ENCODE measurements around the gene PHOX2B.

The PHOX2B gene

GRCh38 chr4:41748571-41749475 is at the start of gene PHOX2B:
Gene PHOX2B (minus strand): TSS chr4:41748725. CDS start chr4:41748610, 115 bp downstream.
- DNase-seq: no peak

DNA sequence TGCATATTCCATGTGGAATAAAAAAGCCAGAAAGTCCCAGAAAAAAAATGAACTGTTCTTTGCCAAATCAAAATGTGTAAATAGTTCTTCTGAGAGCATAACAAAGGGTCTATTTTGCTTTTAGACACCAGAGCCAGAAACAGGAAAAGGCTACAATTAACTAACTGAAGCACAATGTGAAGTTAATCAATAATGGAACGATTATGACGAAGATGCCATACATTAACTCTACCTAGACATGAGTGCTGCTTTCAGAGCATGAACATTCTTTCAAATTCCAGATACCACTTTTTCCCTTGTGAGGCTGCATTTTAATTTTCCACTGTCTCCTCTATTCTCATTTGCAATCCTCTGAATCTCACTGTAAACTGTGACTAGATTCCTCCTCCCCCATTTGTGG is 48.7 kb upstream of the PHOX2B start:
- no peak for DNase-seq

GRCh38 chr4:41796545-41797210 is 48.2 kb upstream of the PHOX2B start:
- DNase-seq: no peak

GRCh38 chr4:41795796-41796385 is 47.4 kb upstream of the PHOX2B start:
- no peak for DNase-seq

DNA sequence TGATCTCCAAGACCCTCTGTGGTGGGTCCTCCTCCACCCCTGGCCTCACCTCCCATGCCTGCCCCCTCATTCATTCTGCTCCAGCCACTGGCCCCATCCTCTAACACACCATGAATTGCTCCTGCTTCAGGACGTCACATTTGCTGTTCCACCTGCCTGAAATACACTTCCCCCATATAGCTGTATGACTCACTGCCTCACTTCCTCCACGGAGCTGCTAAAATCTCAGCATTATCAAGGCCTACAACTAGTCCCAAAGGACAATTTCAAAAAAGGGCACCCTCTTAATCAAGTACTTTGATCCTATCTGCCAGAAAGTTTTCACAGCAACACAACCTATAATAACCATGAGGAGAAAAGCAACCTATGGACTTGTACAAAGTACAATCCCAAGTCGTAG is 43.6 kb upstream of the PHOX2B start:
- no peak for DNase-seq

DNA sequence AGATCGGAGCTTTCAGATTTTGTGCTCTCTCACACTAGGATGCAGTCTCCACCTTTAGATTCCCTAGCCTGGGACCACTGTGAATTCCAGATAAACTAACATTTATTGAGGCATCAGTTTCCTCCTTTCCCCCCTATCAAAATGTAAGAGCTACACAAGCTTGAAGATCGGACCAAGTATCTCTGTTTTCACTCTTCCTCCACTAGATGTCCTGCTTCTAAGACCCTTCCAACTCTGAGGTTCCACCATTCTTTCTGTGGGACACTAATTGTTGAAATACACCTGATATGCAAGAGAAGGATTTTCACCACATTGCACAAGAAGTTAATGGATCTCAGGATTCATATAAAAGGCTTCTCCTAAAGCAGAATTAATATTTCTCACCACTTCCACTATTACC is 43.0 kb upstream of the PHOX2B start:
- no peak for DNase-seq

DNA sequence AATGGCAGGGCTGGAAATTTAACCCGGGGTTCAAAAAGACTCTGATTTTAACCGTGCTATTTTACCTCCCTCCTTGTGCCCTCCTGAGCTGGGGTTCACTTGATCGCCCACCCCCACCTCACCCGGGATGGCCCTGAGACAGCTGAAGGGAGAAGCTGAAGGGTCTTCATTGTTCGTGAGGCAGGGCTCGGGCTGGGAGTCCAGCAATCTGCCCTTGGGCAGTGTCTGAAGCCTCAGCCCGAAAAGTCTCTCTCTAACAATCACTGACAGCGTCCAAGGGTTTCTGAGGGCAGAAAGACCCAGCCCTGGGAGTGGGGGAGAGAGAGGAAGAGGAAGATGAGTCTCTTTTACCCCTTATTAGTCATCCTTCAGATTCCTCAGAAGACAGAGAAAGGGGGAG is 39.4 kb upstream of the PHOX2B start:
- DNase-seq: no peak

DNA sequence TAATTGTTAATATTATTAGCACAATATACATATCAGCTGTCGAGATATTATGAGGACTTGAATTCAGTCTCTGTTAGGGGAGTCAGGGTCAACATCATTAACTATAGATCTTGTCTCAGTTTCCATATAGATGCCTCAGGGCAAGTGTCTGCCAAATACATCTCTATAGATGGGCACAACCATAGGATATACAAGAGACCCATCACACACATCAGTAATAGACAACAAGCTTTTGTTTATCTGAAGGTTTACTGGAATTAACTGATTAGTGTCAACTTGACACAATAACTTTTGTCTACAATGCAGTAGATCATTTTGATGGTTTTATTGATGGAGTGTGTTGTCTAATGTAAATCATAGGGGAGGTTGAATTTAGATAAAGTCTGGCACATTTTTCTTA is 37.1 kb upstream of the PHOX2B start:
- no peak for DNase-seq

GRCh38 chr4:41784191-41784979 is 35.9 kb upstream of the PHOX2B start:
- DNase-seq: no peak

- no peak for DNase-seq
Measured at GRCh38 chr4:41776466-41776865, 27.9 kb upstream of the PHOX2B start.

- no peak for DNase-seq
Measured at GRCh38 chr4:41763729-41764128, 15.2 kb upstream of the PHOX2B start.

- no peak for DNase-seq
Measured at GRCh38 chr4:41758884-41759283, 10.4 kb upstream of the PHOX2B start.

DNA sequence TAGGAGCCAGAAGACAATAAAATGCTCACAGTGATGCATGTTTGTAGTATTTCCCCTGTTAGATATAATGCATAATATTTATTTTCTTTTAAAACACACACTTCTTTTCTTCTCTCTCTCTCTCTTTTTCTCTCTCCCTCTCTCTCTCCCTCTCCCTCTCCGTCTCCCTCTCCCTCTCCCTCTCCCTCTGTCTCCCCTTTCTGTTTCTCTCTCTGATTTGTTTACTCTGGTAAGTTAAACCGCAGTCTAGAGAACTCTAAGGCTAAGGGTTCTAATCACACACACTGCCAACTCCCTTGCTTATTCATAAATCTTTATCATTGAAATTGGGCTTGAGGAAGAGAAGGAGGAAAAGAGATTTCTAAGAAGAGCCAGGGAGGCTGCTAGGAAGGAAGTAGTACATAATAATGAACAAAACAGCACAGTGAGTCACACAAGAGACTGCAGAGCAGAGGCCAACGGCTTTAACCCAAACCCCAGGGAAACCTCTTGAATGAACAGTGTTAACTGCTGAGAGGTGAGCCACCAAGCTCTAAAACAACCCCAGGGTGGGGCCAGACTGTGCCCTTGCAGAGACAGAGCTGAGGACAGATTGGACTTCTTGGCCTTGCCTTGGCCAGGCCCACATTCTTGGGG is 9.1 kb upstream of the PHOX2B start:
- DNase-seq: no peak

GRCh38 chr4:41753942-41754341 is 5.4 kb upstream of the PHOX2B start:
- no peak for DNase-seq

DNA sequence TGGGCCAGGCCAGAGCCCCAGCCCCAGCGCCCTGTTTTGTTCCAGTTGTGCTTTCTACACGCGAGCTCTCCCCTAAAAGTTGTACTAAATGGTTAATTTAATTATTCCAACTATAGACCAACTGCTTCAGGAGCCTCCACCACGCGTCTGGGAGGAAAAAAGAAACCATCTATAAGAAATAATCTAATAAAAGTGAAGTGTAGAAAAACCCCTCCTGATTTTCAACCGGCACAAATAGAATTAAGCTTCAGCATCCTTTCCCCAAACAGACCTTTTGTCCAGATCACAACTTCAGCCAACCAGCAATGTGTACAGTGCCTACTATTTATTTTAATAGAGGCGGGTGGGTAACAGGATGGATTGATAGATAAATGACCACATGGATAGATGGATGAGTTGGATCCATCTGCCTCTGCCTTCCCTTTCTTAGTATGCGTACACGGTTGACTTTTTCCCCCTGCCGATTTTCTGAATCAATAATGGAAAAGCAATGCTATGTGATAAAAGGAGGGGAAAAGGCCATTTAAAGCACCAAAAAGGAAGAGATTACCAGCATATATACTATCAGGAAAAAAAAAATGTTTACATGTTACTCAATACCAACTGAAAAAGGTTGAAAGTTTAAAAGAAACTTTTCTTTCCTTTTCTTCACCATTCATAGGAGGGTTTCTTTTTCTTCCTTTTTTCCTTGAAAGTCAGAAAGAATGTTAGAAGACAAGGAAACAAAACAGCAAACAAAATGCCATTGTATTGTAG is 3.7 kb upstream of the PHOX2B start:
- no peak for DNase-seq

GRCh38 chr4:41751449-41752061 is 3.0 kb upstream of the PHOX2B start:
- no peak for DNase-seq

DNA sequence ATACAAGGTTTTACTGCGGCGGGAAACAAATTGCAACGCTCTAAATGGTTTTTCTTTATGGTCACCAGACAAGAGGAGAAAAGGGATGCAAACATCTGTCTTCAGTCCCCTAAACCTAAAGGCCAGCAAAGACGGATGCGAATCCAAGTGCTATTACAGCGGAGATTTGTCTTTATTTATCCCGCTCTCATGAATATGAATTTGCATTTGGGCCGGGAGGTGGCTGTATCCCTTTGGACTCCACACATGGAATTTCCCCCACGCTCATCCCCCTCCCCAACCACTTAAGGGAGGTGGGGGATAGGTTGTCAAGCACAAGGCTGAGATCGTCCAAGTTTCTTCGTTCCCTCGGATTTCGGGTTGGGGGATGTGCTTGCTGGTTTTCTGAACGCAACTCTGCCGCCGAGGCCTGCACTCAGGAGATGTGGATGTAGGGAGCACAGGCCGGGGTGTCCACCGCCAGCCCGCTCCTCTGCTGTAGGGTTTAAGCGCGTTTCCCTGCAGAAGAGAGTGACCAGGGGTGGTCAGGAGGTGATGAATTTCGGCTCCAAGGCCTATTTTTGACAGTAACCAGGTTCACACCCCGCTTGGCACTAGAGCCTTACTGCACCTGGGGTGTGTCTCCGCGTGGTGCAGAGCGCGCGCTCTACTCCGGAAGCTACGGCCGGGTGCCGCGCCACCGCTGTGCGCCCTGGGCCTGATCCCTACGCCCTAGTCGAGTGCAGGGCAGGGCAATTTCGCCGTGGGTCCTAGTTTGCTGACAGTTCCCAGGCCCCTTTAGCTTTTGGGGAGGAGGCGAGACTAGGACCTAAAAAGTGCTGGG is 2.3 kb upstream of the PHOX2B start:
- DNase-seq: no peak

DNA sequence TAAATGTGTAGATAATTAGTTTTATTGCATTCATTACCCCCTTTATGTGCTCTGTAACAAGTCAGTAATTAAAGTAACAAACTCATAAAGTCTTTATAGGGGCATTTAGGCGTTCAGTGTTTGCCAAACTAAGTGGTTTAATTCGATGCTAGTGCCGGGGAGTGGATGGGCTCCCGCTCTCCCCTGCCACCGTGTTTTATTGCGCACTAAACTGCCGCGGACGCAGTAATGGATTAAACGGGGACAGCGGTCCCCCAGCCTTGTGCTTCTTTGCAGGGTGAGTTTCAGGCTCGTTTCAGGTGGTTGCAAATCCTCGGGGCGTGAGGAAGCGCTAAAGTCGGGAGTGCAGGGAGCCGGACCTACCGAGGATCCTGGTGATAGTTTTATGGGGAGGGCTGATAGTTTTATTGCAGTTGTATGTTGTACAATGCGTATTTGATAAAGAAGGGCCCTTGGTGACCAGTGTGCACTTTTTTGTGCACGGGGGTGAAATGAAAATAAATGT is 1.6 kb upstream of the PHOX2B start:
- no peak for DNase-seq

GRCh38 chr4:41749631-41750039 is 1.1 kb upstream of the PHOX2B start:
- no peak for DNase-seq

DNA sequence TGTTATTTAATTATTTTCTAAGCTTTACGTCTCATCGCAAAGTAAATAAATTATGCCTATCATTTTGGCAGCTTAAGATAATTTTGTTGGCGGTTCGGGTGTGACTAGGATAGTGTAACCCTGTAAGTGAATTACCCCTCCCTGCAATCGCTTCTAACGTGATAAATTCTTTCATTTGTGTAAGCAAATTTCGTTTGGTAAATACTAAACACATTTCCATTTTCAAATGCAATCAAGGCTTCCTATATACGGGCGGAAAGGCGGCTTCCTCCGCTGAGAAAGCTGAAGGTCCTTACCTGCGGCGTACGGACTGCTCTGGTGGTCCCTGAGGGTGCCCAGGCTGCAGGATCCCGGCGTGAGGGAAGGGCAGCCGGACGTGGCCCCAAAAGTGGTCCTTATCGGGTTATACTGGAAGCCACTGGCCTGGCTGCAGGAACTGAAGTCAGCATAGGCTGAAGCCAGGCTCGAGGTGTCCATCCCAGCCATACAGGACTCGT is 403 bp downstream of the PHOX2B start:
- DNase-seq: no peak
